HG02678 (cell line): ENCODE measurements around the gene DEPP1.
A peak's percentile ranks its signal among the peaks of the same experiment; 100 is the strongest.
"Not testable (repeated sequence)": the region's sequence is repeated elsewhere in the genome, so short reads cannot be mapped to it uniquely, and the experiment has no call there.

ENCODE experiments used
- ATAC-seq: cut with Tn5 transposase; IDR thresholded peaks from one replicate; pipeline ENCODE4 v1.9.1; 2021; ENCODE audit warnings: mild to moderate bottlenecking, moderate library complexity; ENCODE audit not compliant: unreplicated experiment

DEPP1 gene, protein sequence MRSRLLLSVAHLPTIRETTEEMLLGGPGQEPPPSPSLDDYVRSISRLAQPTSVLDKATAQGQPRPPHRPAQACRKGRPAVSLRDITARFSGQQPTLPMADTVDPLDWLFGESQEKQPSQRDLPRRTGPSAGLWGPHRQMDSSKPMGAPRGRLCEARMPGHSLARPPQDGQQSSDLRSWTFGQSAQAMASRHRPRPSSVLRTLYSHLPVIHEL

DNA sequence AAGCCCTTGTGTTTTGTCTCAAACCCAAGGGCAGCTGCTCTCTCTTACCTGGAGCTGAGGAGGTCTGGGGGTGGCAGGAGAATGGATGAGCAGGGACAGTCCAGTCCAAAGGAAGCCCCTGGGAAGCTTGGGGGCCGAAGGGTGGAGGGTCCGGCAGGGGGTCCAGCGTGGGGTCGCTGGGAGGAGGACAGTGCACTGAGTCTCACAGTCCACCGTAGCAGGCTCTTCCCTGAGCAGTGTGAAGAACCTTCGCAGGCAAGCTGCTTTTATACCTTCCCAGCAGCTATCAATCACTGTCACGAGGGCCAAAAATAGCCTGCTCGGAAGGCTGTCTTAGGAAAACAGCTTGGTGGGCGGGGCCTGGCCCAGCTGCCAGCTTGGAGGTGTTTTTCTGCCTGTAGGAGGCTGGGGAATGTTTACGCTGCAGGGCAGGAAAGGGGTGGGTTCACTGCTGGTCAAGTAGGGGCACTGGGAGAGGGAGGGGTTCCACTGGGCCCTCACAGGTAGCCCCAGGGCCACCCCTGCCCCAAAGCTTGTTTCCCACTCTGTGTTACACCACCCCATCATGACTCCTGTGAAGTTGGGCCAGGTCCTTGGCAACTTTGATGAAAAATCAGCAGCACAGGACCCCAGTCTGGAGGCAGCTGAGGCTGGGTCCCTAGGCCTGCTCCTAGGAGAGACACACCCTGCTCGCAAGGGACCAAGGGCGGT is at the start of gene DEPP1:
Gene DEPP1 (minus strand): TSS at position 240 of the 711 bp plus-strand sequence. CDS start 779 bp downstream, outside the sequence.
- no peak for ATAC-seq

DNA sequence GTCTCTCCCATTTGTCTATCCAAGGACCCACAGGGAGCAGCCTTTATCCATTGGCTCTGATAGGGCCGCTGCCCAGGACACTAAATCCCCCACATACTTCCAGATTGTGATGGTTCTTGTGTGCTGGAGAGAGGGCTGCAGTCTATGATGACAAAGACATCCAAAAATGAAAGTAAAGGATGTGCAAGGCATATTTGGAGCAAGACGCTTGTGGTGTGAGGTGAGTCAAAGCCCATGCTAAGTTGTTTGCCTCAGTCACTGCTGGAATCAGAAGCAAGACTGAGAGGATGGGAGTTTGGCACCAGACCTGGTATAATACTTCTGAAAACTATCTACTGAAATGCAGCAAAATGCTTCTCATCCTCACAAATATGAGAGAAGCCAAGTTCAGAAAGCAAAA is 44.8 kb upstream of the DEPP1 start:
- ATAC-seq: no peak

DNA sequence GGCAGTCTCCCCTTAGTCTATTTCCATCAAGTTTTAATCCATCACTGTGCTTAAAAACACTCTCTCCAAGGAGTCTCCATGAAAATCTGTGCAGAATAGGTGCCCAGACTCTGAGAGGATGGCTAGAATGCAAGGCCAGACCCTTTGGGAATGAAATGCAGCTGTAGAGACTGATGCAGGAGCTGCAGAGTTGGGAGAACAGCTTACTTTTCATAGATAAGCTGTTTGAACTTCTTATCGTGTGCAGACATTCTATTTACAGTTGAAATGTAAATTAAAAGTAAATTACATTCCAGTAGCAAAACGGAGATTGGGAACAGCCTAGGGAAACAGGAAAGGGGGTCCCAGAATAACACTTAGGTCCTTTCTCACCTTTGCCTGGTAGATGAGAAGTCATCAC is 37.0 kb upstream of the DEPP1 start:
- no peak for ATAC-seq

DNA sequence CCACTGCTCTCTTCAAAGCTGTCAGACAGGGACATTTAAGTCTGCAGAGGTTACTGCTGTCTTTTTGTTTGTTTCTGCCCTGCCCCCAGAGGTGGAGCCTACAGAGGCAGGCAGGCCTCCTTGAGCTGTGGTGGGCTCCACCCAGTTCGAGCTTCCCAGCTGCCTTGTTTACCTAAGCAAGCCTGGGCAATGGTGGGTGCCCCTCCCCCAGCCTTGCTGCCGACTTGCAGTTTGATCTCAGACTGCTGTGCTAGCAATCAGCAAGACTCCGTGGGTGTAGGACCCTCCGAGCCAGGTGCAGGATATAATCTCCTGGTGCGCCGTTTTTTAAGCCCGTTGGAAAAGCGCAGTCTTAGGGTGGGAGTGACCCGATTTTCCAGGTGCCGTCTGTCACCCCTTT is 35.9 kb upstream of the DEPP1 start:
- not testable (repeated sequence) for ATAC-seq

DNA sequence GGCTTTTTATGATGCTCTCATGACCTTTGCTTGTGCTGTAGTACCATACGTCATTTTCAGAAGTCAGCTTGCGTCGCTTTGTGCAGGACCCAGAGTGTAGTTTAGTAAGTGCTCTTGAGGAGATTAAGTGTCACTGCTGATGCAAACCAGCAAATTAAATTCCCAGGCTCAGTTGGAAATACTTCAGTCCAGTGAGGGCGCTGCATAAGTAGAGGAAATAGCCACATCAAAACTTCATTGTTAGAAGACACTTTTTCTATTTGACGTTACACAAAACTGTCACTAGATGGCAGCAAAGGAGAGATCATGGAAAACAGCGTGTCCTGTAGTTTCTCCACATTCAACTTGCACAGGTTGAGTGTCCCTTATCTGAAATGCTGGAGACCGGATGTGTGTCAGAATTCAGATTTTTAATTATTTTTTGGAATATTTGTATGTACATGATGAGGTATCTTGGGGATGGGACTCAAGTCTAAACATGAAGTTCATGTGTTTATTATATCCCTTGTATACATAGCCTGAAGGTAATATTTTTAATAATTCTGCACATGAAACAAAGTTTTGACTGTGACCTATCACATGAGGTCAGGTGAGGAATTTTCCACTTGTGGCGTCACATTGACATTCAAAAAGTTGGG is 30.0 kb upstream of the DEPP1 start:
- peak; percentile 88 for ATAC-seq

DNA sequence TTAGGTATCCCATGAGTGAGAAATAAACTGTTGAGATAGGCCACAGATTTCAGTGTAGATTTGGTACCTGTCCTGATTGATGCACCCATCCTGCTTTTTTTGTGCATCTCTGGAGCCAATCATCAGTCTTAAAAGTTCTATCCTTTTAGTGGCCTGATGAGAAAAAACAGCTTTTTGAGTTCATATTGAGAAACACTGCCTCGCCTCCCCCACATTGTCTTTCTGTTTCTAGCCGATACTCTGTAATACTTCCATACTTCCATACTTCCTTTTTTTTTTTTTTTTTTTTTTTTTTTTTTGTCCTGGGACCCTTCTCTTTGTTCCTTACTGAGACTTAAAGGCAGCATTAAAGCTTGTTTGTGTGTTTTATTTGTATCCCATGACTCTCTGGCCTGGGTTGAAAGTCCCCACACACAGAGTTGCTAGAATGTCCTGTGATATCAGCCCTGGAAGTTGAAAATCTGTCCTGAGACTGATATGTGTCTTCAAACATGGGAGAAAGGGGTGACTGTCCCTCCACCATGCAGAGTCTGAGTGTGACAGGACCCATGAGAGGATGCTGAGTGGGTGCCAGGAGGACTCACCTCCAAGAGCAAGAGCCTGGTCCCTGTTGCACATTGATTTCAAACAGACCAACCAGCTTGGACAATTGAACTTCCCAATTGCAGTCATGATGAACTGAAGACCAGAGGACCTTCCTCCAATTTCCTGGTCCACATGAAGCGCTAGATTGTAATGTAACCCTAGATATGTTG is 27.8 kb upstream of the DEPP1 start:
- ATAC-seq: no peak

DNA sequence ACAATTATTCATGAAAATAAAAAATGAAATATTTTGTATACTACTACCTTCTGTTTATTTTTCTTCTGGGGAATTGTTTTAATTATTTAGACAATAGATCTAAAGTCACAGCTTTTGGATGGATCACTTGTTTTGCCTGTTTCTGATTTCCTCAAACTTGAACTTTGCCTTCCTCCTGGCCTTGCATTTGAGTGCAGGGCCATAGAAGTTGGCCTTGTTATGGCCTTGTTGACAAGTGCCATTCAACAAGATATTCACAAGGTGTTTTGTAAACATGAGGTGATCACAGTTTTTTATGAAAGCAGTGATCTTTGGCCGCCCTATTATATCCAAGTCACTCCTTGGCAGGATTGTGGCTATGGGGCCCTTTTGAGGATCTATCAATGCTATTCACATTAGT is 26.7 kb upstream of the DEPP1 start:
- no peak for ATAC-seq

DNA sequence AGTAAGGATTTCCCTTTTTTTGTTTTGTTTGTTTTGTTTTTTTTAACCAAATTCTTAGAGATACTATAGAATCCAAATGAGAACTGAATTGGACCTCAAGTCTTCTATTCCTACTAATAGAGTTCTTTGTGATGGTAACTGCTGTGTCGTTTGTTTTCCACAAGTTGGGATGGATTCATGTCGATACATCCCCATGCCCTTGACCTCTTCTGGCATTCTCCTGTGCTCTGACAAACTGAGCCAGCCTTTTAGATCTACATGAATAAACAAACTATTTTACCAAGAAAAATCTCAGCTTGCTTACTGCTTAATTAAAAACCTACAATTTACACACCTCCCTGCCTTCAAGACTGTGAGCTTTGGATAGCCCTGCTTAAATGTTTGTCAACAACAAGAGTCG is 26.1 kb upstream of the DEPP1 start:
- ATAC-seq: no peak

DNA sequence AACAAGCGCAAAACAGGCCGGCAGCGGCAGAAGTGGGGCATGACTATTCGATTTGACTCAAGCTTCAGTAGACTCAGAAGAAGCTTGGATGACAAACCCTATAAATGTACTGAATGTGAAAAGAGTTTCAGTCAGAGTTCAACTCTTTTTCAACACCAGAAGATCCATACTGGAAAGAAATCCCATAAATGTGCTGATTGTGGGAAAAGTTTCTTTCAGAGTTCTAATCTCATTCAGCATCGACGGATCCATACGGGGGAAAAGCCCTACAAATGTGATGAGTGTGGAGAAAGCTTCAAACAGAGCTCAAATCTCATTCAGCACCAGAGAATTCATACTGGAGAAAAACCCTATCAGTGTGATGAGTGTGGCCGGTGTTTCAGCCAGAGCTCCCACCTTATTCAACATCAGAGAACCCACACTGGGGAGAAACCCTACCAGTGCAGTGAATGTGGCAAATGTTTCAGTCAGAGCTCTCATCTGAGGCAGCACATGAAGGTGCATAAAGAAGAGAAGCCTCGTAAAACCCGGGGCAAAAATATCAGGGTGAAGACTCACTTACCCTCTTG is 24.9 kb upstream of the DEPP1 start:
- no peak for ATAC-seq

DNA sequence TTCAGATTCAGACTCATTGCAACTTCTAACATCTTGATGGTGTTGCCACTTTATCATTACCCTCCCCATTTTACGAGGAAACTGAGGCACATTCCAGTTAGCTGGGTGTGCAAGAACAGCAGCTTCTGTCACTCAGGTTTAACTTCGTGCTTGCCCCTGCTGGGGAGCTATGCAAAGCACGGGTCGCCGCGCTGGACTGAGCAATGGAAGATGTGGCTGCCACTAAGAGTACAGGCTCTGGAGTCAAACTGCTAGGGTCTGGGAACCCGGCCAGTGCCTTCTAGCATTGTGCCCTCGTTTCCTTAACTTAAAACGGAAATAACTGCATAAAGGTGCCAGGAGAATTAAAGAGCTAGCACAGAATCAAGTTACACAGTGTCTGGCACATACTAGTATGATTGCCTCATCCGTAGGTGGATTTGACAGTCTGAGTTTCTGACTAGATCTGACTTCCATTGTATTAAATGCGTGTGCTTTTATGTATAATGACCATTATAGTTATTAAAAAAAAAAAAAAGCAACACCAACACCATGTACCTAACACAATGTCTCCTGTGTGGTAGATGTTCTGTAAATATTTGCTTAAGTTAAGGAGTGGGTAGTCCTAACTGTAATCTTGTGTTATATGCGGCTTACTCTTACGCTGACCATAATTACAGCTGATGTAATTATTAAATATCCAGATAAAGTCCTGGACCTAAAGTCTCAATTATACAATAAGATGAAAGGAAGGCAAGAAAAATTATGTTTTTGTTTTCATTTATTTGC is 23.0 kb upstream of the DEPP1 start:
- ATAC-seq: peak; percentile 74

DNA sequence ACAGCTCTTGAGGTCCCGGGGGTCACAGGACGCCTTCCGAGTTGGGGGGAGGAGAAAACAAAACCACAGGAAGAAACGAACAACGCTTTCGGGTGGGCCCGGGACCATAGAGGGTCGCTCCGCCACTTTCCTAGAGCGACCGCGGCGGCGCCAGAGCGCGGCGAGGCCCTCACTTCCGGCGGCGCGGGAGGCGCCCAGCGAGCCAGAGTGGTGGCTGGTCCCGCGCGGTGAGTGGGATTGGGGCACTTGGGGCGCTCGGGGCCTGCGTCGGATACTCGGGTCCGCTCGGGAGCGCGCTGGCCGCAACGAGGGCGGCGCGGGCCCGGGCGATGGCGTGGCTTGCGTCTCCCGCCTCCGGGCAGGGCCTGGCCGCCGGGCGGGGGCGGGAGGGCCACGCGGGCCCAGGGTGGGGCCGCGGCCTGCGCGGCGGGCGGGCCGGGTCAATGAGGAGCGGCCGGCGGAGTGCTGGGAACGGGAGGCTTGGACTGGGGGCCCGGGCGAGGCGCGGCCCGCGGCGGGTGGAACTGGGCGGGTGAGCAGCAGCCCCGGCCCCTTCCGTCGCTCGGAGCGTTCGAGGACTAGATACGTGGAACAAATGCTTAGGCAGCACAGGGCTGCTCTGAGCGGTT is 22.3 kb upstream of the DEPP1 start, which contains the start of gene ZNF22:
Gene ZNF22 (plus strand): TSS at position 172 of the 629 bp plus-strand sequence. CDS start 2,446 bp downstream, outside the sequence.
- ATAC-seq: peak; percentile 70

DNA sequence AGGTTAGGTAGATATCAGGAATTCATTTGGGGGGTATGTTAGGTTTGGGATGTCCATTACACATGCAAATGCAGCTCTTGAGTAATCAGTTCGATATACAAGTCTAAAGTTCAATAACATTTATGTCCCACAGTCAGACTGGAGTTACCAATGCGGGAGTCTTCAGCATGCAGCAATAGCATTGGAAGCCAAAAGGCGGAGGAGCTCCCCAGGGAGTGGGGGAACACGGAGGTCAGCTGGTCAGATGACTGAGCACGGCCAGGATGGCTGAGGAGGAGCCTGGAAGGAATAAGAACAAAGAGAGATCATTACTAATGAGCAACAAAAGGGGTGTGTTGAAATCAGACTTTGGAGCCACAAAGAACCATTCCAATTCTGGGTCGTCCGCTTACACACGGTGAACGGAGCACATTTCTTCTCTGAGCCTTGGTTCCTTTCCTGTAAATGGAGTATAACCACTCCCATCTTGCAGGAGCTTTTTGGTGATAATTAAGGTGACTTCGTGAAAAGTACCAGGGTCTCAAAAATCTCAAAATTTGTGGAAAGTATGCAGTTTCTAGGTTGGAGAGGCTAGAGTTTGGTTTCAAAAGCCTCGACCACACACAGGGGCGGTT is 21.6 kb upstream of the DEPP1 start:
- no peak for ATAC-seq

DNA sequence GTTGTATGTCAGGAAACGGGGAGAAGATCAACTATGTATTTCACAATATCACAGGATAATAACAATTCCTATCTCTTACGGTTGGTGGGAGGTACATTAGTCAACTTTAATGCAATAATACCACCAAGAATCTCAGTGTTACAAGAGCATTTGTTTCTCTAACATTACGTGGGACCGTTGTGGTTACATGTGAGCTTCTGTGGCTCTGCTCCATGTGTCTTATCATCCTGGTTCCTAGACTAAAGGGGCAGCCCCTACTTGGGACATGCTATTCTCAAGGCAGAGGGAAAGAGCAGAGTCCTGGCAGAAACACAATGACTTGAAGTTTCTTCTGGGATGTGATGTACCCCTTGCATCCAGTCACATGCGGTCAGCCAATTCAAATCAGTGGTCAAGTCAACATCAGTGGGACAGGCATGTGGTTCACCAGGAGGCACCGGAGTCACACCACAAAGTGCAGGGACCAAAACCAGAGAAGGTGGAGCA is 19.6 kb upstream of the DEPP1 start:
- no peak for ATAC-seq

DNA sequence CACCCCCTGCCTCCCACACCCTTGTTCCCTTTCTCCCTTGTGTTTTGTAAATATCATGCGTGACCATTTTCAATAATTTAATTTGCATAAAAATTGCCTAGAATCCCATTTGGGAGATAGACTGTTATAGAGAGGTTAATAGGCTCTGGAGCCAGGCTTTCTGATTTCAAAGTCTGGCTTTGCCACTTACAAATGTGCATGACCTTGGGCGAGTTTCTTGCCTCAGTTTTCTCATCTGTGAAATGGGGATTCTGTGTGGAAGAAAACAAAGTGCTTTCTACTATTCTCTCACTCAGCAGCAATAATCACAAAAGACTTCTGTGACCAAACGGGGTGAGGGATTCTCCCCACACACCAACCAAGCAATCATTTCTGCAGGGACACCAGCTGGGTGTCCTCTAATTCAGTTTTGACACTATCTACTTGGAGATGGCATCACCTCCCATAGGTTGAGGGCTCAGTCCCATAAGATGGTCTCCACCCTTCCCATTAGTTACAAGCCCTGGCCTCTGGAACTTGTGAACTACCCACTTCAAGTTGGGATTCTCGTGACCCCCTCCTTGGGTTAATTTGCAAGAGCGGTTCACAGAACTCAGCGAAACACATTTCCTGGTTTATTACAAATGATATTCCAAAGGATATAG is 18.6 kb upstream of the DEPP1 start:
- no peak for ATAC-seq

DNA sequence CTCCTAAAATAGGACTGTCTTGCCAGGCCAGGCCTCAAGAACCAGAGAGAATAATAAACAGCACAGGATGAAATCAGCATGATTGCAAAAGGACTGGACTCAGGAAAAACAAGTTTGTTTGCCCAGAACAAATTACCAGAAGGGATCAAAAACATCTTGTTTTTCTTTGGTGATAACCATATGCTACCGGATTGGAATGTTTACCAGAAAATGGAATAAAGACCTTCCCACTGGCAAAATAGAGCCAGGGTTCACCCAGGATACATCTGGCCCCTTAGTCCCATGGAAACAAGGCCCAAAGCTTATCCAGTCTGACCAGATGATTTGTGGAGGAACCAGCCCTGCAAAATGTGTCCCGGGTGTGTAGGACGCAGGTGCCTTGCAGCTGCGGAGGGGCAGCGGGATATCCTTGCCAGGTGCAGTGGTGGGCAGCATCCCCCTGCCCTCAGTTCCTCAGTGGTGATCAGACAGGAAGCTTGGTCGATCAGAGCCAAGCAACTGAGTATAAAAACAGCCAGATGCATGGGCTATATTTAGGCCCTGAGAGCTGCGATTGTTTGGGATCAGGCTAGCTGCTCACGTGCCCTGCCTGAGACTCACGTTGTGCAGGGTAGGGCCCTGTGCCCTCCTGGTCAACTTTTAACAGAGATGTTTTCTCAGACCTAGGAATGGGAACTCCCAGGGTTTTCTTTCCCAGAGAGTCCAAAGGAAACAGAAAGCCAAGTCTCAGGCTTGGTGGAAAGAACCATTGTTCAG is 17.5 kb upstream of the DEPP1 start:
- no peak for ATAC-seq

DNA sequence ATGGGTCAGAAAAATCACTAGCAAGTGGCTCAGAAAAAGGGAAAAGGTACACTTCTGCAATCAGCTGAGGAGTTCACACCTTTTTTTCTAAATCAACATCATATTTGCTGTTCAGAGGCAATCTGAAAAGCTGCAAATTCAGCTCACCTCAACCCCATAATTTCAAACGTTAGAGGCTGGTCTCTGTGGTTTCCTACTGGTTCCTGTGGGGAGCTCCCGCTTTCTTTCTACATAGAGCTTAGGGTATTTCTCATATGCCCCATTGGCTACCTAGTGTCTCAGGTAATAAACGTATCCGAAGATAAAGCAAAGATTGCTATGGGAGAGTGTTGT is 16.9 kb upstream of the DEPP1 start:
- no peak for ATAC-seq

DNA sequence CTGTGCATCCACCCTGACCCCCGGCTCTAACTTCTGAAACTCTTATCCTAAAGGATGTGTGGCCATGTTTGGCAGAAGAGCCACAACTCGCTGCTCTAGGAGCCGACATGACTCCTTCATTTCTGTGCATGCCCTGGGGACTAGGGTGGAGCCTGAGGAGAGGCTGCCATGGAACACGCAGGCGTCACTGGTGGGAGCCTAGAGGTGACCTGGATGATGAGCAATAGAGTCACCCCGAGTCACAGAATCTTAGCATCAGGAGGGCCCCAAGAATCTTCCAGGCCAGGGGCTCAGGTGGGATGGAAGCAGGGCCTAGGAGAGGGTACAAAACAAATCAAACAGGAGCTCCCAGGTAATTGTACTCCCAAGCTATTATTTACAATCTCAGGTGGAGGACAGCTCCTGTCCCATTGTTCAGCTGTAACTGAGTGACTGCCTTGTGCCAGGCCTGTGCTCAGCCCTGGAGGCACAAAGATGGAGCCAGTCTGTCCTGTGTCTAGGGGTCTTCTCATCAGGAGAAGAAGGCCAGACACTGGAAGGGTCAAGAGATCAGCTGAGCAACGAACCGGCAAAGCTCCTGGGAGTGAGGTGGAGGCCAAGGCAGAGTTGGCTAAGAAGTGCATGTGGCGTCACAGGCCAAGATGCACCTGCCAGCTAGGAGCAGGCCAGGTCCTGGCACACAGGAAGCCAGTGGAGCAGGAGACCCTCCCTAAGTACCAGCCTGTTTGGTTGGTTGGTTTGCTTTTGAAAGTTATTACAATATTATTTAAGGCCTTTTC is 16.3 kb upstream of the DEPP1 start:
- no peak for ATAC-seq
